ENCODE data around the gene RNF187. TPM values are rescaled to one million over a fixed set of nuclear protein-coding genes. Genes with fewer than 3 reads are reported as not detected.
A peak's percentile ranks its signal among the peaks of the same experiment; 100 is the strongest.
"Not testable (repeated sequence)": the region's sequence is repeated elsewhere in the genome, so short reads cannot be mapped to it uniquely, and the experiment has no call there.

The RNF187 gene
- polyA plus RNA-seq, 1 donor = 57.5 TPM

- DNase-seq = no peak
Measured at GRCh38 chr1:228460821-228461220, 26.4 kb upstream of the RNF187 start.

GRCh38 chr1:228462560-228462959 lies 24.6 kb upstream of the RNF187 start:
- DNase-seq = no peak

- no peak for DNase-seq
Measured at GRCh38 chr1:228463009-228463558, 24.1 kb upstream of the RNF187 start.

- DNase-seq = no peak
Measured at GRCh38 chr1:228463559-228464455, 23.4 kb upstream of the RNF187 start.

GRCh38 chr1:228464487-228464983 lies 22.6 kb upstream of the RNF187 start:
- DNase-seq = peak; percentile 73

- no peak for DNase-seq
Measured at GRCh38 chr1:228465141-228465540, 22.0 kb upstream of the RNF187 start.

GRCh38 chr1:228465571-228466146 lies 21.5 kb upstream of the RNF187 start:
- DNase-seq = no peak

GRCh38 chr1:228468188-228468587 lies 19.0 kb upstream of the RNF187 start:
- not testable (repeated sequence) for DNase-seq

GRCh38 chr1:228469413-228470162 lies 17.6 kb upstream of the RNF187 start:
- DNase-seq = no peak

- no peak for DNase-seq
Measured at GRCh38 chr1:228471154-228471761, 15.9 kb upstream of the RNF187 start.

GRCh38 chr1:228471762-228472398 lies 15.3 kb upstream of the RNF187 start:
- no peak for DNase-seq

GRCh38 chr1:228472655-228473054 lies 14.5 kb upstream of the RNF187 start:
- DNase-seq = no peak

GRCh38 chr1:228474507-228474906 lies 12.7 kb upstream of the RNF187 start:
- DNase-seq = no peak

- DNase-seq = no peak
Measured at GRCh38 chr1:228475812-228476211, 11.4 kb upstream of the RNF187 start.

- DNase-seq = no peak
Measured at GRCh38 chr1:228477263-228477662, 9.9 kb upstream of the RNF187 start.

GRCh38 chr1:228478326-228478725 lies 8.9 kb upstream of the RNF187 start:
- DNase-seq = no peak

GRCh38 chr1:228478912-228479711 lies 8.1 kb upstream of the RNF187 start:
- no peak for DNase-seq

GRCh38 chr1:228483789-228484188 lies 3.4 kb upstream of the RNF187 start:
- DNase-seq = no peak

GRCh38 chr1:228486596-228487335 lies 416 bp upstream of the RNF187 start:
- peak; percentile 89 for DNase-seq

- DNase-seq = no peak
Measured at GRCh38 chr1:228488125-228488817, 1.1 kb downstream of the RNF187 start.

Data from hindlimb muscle (tissue), 1 donor.